GM18909 (cell line): ENCODE measurements around the gene IRF2.
A peak's percentile ranks its signal among the peaks of the same experiment; 100 is the strongest.

Source experiments
- ATAC-seq: cut with Tn5 transposase; IDR thresholded peaks from one replicate; pipeline ENCODE4 v1.9.1; 2021; ENCODE audit warnings: mild to moderate bottlenecking; ENCODE audit not compliant: unreplicated experiment, poor library complexity

The IRF2 gene

DNA sequence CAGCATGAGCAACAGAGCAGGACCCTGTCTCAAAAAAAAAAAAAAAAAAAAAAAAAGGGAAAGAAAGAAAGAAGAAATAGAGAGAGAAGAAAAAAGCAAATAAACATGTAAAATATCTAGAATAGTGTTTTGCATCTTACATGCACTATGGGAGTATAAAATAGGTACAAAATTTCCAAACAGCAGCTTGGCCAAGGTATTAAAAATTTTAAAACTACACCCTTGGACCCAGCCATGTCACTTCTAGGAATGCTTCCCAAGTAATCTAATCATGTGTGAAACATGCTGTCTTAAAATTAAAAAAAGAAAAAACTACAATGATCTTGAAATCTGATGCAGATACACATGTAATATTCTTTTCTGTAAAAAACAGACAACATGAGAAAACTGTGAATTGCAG is 21.6 kb downstream of the IRF2 start:
- ATAC-seq, result no peak

DNA sequence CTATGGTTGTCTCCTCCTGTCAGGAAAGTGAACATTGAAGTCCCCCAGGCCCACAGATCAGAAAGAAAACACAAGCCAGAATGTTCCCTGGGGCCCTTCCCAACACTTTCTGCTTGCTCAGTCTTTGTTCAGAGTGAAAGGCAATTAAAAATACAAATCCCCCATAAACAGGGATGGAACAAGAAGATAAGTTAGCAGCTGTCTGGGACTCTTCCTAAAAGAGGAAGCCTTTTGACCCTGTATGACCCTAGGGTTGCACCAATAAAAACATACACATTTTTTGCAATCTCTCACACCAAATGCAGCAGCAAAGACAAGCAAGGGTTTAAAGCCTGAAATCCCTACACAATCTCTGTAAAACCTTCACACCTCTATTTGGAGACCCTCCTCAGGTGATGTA is 22.6 kb downstream of the IRF2 start:
- no peak for ATAC-seq

DNA sequence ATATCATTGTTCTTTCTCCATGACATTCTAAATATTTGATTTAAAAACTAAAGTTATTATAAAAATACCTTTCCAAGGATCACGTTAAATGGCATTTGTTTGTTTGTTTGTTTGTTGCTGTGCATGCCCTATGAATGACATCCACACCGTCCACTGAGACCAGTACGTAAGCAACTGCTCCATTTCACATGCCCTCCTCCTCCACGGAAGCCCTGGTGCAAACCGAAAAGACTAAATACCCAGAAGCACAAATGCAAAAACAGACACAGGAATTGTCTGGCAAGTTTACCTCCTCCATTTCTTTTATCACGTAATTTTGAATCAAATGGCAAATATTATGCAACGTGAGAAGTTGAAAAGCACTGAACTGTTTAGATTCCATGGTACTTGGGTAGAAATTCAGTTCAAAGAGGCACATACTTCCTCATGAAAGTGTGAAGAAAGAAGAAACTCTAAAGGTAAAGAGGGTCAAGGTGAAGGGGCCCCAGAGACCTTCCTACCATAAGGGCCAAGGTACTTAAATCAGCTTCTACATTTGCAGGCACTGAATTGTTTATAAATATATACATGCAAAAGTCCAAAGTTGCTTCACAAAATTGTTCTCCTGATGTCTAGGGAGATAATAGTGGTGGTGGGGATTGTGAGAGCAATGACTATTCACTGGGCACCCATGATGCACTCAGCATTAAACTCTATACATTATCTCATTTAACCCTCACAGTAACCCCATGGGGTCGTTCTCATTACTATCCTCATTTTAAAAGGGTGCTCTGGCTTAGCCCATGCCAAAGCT is 23.4 kb downstream of the IRF2 start:
- ATAC-seq, result no peak

DNA sequence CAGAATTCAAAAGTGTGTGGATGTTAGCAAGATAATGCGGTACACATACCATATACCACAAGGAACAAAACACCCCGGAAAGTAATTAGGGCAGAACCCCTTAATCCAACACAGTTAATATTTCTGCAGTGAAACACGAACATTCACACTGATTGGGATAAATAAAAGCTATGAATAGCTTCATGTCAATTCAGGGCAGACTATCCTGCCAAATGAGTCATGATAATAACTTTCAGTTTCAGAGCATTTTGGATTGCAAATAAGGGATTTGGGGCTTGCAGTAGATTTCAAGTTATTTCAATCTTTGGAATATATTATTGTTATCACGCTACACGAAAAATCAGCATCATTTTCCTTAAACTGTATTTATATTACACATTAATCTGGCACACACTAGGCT is 24.3 kb downstream of the IRF2 start:
- ATAC-seq, result no peak

DNA sequence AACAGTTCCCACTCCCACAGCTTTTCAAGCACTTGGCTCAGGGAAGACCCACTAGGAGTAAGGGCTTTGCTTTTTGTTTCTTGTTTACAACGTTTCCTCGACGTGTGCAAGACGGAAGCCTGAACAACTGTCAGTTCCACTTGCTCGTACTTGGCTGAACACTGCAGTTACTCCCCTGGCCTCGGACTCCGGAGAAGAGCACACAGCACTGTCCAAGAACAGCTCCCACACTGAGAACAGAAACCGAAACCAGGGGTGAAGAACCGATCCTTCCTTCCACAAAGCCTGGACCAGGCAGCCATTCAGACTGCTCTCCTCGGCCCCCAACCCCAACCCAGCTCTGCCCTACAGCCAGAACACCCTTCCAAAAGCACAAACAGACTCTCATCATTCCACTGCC is 25.5 kb downstream of the IRF2 start:
- ATAC-seq, result peak; percentile 50

DNA sequence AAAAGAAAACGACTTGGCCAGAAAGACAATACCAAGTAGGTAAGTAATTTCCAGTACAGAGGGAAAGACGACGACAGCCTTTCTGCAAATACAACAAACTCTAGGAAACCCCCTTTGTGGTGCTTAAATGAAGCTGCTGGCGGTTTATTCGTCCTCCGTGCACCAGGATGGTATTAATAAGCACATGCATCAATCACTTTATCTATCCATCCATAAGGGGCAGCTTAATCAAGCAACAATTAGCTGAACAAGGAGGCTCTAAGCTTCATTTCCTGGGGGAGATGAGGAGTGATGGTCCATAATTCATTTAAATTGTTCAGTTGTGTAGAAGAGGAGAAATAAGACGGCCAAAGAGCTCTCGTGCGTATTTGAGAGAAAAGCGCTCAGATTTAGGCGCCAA is 26.2 kb downstream of the IRF2 start:
- ATAC-seq, result no peak

DNA sequence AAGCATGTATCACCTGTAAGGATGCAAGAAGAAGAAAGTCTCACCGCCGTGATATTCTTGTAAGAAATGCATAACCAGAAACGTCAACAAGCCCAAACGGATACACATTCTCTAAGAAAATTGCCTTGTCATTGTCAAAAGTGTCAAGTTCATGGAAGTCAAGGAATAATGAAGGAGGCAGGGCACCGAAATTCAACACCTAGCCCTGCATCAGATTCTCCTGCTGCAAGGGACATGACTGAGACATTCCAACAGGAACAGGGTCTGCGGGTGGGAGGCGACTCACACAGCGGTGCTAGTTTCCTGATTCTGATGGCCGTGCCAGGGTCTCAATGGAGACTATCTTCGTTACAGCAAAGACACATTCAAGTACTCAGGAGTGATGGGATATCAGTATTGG is 26.7 kb downstream of the IRF2 start:
- ATAC-seq, result no peak

DNA sequence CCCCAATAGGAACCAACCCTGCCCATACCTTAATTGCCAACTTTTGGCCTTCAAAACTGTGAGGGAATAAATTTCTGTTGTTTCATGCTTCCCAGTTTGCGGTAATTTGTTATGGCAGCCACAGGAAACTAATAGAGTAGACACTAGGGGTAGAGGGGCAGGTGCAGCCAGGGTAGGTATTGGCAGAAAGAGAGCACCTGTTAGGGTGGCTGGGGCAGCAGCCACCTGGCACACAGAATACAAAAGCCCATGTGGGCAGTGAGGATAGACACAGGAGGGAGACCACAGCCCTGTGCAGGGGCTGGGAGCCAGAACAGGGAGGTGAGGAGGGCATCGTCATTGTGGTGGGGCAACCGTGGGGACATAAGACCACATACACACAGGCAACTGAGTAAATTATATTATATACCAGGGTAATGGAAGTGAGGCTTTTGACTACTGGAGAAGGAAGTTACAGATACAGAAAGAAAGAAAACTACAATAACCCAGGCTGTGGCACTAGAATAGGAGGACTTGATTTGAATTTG is 28.2 kb downstream of the IRF2 start:
- ATAC-seq, result no peak

DNA sequence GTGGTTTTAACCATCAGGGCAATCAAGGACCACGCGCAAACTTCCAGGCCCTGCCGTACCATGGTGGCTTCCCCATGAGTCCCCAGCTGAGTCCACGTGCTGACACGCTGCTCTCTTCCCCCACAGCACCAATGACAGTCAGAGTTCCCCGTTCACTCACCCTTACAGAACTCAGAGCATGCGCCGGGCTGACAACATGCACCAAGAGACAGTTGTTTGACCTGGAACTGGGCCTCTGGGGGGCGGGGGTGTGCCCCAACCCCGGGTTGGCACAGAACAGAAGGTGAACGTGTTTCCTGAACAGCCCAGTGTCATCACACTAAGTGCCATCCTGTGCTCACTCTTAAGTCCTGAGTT is 29.4 kb downstream of the IRF2 start:
- peak; percentile 67 for ATAC-seq

DNA sequence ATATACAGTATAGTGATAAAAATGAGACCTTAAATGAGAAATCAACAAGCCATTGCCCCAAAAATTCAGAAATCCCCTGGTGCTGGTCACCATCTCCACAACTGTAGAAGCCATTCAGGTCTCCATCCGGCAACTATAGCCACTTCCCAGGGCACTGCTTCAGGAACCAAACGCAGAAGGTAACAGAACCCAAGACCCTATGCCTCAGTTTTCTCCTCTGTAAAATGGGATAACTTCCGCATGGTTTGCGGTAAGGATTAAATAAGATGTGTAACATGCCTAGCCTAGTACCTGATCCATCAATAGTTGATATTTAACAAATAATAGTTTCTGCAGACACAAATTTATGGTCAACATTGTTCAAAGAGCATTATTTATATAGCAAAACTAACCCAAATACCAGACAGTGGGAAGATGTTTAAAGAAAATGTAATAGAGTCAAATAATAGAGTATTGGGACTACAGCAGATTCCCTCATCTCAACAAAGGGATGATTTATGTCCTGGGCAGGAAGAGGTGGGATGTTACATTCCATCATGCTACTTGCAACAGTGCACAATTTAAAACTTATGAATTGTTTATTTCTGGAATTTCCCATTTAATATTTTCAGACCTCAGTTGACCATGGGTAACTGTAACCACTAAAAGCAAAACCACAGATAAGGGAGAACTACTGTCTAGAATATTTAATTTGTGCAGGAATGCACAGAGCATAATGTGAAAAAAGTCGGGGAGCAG is 30.0 kb downstream of the IRF2 start:
- ATAC-seq, result no peak

DNA sequence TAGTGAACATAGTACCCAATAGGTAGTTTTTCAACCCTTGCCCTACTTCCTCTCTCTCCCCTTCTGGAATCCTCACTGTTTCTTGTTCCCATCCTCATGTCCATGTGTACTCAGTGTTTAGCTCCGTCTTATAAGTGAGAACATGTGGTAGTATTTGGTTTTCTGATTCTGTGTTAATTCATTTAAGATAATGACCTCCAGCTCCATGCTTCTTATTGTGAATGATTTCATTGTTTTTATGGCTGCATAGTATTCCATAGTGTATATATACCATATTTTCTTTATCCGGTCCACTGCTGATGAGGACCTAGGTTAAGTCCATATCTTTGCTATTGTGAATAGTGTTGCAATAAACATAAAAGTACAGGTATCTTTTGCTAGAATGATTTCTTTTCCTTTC is 31.0 kb downstream of the IRF2 start:
- ATAC-seq, result no peak

DNA sequence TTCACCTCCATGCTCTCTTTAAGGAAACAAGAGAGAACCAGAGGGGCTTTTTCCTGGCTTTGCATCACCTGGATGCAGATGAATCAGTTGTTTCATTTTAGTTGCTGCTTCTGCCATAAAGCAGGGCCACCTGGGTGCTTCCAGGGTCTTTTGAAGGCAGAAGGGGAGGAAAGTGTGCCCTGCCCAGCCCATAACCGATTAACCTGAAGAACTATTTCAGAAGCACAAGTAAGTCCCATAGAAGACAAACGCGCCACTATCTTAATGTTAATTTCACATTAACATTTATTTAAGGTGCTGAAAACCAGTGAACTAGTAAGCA is 32.1 kb downstream of the IRF2 start:
- ATAC-seq, result no peak

DNA sequence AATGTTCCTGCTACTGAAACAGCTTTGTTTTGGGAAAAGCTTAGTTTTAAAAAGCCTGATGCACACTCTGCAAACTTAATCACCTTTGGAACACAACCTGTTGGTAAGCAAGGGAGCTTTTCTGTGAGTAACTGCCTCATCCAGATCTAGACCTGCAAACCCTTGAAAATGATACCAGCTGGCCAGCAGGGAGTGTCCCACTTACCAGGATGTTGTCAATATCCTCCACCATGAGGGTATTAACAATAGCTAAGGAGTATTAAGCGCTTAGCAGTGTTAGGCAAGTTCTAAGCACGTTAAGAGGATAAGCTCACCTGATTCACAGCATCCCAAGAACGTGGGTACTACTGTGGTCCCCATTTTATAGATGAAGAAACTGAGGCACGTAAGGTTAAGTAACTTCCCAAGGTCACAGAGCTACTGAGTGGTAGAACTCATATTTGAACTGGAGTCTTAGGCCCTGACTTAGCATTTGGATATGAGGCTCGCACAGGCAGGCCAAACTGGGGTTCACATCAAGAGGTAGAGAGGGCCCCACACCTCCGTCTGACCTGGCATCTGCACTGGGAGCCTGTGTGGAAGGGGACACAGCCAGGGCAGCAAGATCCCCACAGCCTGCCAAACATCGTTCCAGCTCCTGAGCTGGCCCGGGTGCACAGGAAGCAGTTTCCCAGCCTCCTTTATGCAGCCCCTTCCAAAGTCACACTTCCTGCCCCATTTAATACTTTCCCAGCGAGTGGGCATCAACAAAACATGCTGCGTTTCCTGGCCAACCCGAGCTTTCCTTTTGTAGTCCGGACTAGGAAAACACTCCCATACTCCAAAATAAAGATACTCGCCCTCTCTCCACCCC is 32.7 kb downstream of the IRF2 start:
- no peak for ATAC-seq

DNA sequence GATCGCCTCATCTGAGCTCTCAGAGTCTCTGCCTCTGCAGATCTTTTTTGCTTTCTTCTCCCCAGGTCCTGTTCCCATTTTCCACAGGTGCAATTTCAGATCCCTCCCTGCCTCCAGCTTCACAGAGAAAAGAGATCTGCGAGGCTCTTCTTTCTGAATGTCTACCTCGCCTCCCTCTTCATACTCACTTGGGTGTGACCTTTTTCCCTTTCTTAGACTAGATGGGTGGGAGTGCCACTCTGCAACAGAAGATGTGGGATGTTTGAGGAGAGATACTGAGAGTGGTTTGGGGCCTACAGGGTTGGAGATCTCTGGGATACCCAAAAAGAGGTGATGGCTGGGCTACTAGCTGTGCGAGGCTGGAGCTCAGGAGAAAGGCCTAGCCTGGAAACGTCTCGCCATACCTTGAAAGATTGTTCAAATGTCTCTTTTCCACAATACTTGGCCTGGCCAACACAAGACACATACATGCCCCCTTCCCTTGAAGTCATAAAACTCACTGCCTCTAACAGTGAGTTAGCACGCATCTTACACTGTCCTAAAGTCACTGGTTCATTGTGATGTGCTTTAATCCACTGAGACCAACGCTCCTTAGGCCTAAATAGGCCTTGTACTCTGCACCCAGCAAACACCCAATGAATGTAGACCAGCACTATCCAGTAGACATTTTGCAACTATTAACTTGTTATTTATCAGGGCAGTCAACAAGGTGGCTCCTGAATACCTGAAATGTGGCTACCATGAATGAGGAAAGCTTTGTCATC is 33.6 kb downstream of the IRF2 start:
- ATAC-seq, result no peak

DNA sequence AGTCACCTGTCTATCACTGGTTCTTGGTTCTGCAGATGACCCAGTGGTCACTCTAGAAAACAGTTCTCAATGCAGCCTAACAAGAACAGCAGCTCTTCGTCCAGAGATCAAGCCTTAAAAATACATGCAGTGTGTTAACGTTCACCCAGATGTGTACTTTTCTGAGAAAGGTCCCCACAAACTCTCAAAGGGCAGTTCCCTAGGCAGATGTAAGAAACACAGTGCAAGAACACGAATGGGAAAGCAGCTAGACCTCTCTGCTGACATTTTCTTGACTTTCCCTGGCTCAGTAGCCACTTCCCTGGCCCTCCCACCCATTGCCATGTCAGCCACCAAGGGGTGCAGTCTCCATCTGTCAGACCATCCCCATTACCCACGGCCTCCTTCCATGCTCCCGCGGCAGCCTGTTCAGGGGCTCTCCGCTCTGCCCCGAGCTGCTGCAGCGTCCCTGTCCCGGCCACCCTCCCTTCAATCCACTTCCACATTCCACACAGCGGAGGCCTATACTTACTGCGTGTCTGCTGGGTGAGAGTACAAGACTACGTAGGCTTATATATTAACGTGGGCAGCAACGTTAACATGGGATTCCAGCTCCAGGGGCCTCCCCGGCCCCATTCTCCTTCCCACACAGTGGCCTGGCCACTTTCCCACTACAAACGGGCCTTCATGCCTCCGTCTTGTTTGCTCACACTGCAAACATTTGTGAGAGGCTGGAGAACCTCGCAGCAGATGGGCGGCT is 34.3 kb downstream of the IRF2 start:
- no peak for ATAC-seq

DNA sequence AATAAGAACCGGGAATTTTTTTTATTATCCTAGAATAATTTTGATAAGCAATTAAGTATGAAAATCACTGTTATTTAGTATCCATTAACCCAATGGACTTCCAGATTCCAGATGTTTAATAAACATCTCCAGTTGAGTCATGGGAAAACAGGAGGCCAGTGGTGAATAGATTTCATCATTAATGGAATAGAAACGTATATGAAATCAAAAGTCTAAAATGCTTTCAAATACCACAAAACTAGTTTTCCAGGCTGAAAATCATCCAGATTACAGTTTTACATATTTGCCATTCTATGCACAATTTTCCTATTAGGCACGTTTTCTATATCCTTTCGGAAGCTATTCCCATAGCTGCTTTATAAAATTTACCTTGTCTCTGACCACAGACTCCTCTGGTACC is 35.0 kb downstream of the IRF2 start:
- ATAC-seq, result no peak

DNA sequence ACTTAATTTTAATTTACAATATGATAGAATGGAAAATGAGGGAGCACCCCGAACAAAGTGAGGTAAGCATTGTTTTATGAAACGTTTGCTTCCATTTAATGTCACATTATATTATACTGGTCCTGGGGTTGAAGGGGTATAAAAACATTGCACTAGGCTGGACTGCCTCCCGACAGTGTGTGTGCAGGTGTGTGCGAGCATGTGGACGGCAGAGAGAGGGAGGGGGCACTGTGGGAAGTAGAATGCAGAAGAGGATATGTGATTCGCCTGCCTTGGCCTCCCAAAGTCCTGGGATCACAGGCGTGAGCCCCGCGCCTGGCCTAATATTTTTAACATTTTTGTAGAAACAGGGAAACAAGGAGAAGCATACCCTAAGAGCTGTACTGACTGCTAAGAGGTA is 36.0 kb downstream of the IRF2 start:
- no peak for ATAC-seq

DNA sequence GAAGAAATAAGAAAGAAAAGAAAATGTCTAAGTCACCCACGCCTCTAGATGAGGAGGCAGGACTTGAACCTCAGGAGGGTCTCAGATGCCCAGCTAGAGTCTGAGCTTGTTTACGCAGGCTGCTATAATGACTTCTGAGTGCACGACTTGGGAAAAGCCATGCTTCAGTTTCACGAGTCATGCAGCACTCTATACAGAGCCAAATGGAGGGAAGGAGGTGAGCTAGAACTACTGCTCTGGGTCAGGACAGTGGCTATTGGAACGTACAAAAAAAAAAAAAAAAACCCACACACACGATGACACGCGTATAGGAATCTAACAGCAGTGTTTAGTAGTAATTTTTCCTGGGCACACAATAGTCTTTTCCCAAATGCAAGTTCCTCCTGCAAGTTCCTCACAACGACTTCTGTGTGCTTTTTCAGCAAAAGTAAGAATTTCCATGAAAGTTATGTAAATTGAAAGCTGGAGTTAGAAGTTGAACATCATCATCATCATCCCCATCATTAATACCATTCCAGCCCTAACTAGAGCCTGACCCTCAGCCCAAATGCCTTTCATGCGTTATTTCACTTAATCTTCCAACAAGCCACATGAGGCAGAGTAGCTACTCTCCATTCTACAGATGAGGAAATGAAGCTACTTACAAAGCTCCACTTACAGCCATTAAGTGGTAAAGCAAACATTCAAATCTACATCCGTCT is 36.6 kb downstream of the IRF2 start:
- no peak for ATAC-seq

DNA sequence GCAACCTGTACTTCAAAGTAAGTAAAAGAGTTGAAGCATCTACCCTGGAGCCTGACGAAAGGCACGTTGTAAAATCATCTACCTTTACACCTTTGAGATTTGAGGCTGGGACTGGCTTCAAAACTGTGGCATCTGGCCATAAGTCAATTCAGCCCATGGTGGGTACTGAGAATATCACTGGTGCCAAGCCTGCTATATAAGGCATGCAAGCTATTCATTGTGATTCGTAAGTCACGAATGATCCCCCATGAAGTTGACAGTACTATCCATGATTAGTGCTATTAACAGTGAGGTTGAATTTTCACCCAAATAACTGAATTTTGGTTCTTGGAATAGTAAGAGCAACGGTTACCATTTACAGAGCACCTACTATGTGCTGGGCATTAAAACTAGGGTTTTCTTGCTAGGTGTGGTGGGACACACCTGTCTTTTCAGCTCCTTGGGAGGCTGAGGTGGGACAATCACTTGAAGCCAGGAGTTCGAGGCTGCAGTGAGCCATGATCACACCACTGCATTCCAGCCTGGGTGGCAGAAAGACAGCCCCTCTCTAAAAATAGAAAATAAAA is 39.8 kb downstream of the IRF2 start:
- no peak for ATAC-seq
